Endodermal cell (in vitro differentiated cells): ENCODE measurements around the gene MIPEP. TPM values are rescaled to one million over a fixed set of nuclear protein-coding genes. Genes with fewer than 3 reads are reported as not detected.
A peak's percentile ranks its signal among the peaks of the same experiment; 100 is the strongest.

Experiments used
- DNase-seq: peaks from one replicate; pipeline ENCODE4 v3.0.0-alpha.2; 2017
- H3K27ac ChIP-seq: 2 replicates; pipeline ENCODE4 v1.5.1; 2013; ENCODE audit warnings: mild to moderate bottlenecking, low read depth, low read length, moderate library complexity
- H3K27me3 ChIP-seq: 2 replicates; pipeline ENCODE4 v1.6.1; 2013; ENCODE audit warnings: mild to moderate bottlenecking, low read length, moderate library complexity; ENCODE audit not compliant: insufficient read depth, control insufficient read depth, poor library complexity, severe bottlenecking
- H3K36me3 ChIP-seq: 2 replicates; pipeline ENCODE4 v1.7.0; 2013; ENCODE audit warnings: mild to moderate bottlenecking, low read length, moderate library complexity; ENCODE audit not compliant: control insufficient read depth, insufficient read depth
- H3K4me1 ChIP-seq: one replicate; pipeline ENCODE4 v1.7.0; 2013; ENCODE audit warnings: low read length; ENCODE audit not compliant: control insufficient read depth, insufficient read depth
- H3K4me3 ChIP-seq: 2 replicates; pipeline ENCODE4 v1.5.1; 2013; ENCODE audit warnings: mild to moderate bottlenecking, low read length, moderate library complexity
- H3K9ac ChIP-seq: 2 replicates; pipeline ENCODE4 v1.6.1; 2013; ENCODE audit warnings: mild to moderate bottlenecking, low read length, moderate library complexity; ENCODE audit not compliant: poor library complexity, severe bottlenecking; ENCODE audit errors: extremely low read depth
- H3K9me3 ChIP-seq: 2 replicates; pipeline ENCODE4 v1.6.1; 2013; ENCODE audit warnings: mild to moderate bottlenecking, low read length, moderate library complexity; ENCODE audit not compliant: control insufficient read depth
- H3K27ac Mint-ChIP-seq: 2 replicates; pipeline ENCODE4 v1.8.0; 2020; ENCODE audit warnings: mixed read lengths
- H3K27me3 Mint-ChIP-seq: 2 replicates; pipeline ENCODE4 v1.8.0; 2021; ENCODE audit warnings: mild to moderate bottlenecking, mixed read lengths; ENCODE audit not compliant: insufficient read depth
- H3K36me3 Mint-ChIP-seq: 2 replicates; pipeline ENCODE4 v1.8.0; 2020; ENCODE audit warnings: low read depth, mixed read lengths
- H3K4me1 Mint-ChIP-seq: 2 replicates; pipeline ENCODE4 v1.8.0; 2020; ENCODE audit warnings: mixed read lengths
- H3K4me3 Mint-ChIP-seq: 2 replicates; pipeline ENCODE4 v1.8.0; 2020; ENCODE audit warnings: mild to moderate bottlenecking, moderate library complexity, mixed read lengths
- H3K9me3 Mint-ChIP-seq: 2 replicates; pipeline ENCODE4 v1.8.0; 2020; ENCODE audit warnings: mild to moderate bottlenecking, mixed read lengths
- CTCF ChIP-seq: fragments of 200-600 bp; sonication (generic); conservative IDR thresholded peaks from 2 replicates; pipeline ENCODE4 v1.5.0; 2021; ENCODE audit warnings: antibody characterized with exemption, mild to moderate bottlenecking
- WGBS, 2 experiments: methylation state at CpG; one replicate each; pipeline versions ENCODE4 v1.1.5 to v1.1.7; 2013; ENCODE audit warnings: missing lambda C conversion rate in 2 of 2, mixed read lengths in 1 of 2; ENCODE audit not compliant: insufficient coverage in 1 of 2, insufficient read length in 1 of 2; 5-methylcytosine and 5-hydroxymethylcytosine counted together
- total RNA-seq, 2 donors: library from RNA; stranded (reverse); fragmentation: NEBNext Ultra II Directional in 1 of 2; extraction: Animal tissue kit (Norgen Biotek cat#: 25700) in 1 of 2; gene quantifications; 2 replicates in 1 of 2; 3 replicates in 1 of 2; pipeline ENCODE4 v1.2.1, GENCODE V29; 2021

MIPEP gene
- total RNA-seq, 2 donors from 2014 or later, result 23.1 to 23.9 TPM

- no peaks in the 10 kb centered on the region for H3K4me1 ChIP-seq
- Mint-ChIP-seq H3K4me3 (no peak overlapping the region), H3K36me3 (no peaks in the 10 kb centered on the region), H3K9me3 (peaks cover 7% of the 10 kb centered on the region), H3K27me3 (peaks cover 1% of the 10 kb centered on the region), H3K27ac (no peak overlapping the region), H3K4me1 (no peaks in the 10 kb centered on the region)
- peaks cover under 1% of the 10 kb centered on the region for H3K9me3 ChIP-seq
- no peak overlapping the region for H3K27ac ChIP-seq
- H3K9ac ChIP-seq, result no peak overlapping the region
- TF ChIP-seq CTCF, result no peak
- no peak for DNase-seq
- H3K36me3 ChIP-seq, result no peaks in the 10 kb centered on the region
- WGBS, 2 experiments, result 67 to 71% methylated on average over 1 to 2 of the region's 2 CpGs
- no peak overlapping the region for H3K4me3 ChIP-seq
- no peaks in the 10 kb centered on the region for H3K27me3 ChIP-seq
Measured at GRCh38 chr13:23718996-23719395, 170.2 kb downstream of the MIPEP start.

- Histone ChIP-seq H3K27ac (no peak overlapping the region), H3K36me3 (no peaks in the 10 kb centered on the region), H3K4me1 (no peaks in the 10 kb centered on the region), H3K9ac (no peak overlapping the region), H3K27me3 (no peaks in the 10 kb centered on the region), H3K9me3 (peaks cover 16% of the 10 kb centered on the region), H3K4me3 (no peak overlapping the region)
- peaks cover 4% of the 10 kb centered on the region for H3K27me3 Mint-ChIP-seq
- WGBS, 2 experiments, result 98% methylated on average over 2 of the region's 2 CpGs; no CpG with 5 or more reads in 1 of the 2 experiments
- no peak for DNase-seq
- no peak for TF ChIP-seq CTCF
- no peaks in the 10 kb centered on the region for H3K4me1 Mint-ChIP-seq
- H3K27ac Mint-ChIP-seq, result no peak overlapping the region
- H3K36me3 Mint-ChIP-seq, result no peaks in the 10 kb centered on the region
- H3K9me3 Mint-ChIP-seq, result peaks cover 27% of the 10 kb centered on the region
- no peak overlapping the region for H3K4me3 Mint-ChIP-seq
Measured at GRCh38 chr13:23716401-23716800, 172.8 kb downstream of the MIPEP start.

- DNase-seq, result peak; percentile 86
- Mint-ChIP-seq H3K4me3 (no peak overlapping the region), H3K36me3 (no peaks in the 10 kb centered on the region), H3K27ac (no peak overlapping the region), H3K27me3 (peaks cover 4% of the 10 kb centered on the region), H3K4me1 (no peaks in the 10 kb centered on the region), H3K9me3 (peaks cover 27% of the 10 kb centered on the region)
- Histone ChIP-seq H3K4me3 (no peak overlapping the region), H3K9me3 (peaks cover 16% of the 10 kb centered on the region), H3K9ac (no peak overlapping the region), H3K27ac (no peak overlapping the region), H3K36me3 (no peaks in the 10 kb centered on the region), H3K27me3 (no peaks in the 10 kb centered on the region), H3K4me1 (no peaks in the 10 kb centered on the region)
- 83 to 87% methylated on average over 3 to 11 of the region's 11 CpGs for WGBS, 2 experiments
- peak; percentile 74 for TF ChIP-seq CTCF
Measured at GRCh38 chr13:23715762-23716235, 173.4 kb downstream of the MIPEP start.
